Measurements from ENCODE around the gene KDELR3.

GRCh38 chr22:38440747-38441350, 27.0 kb upstream of the KDELR3 start:
- no peak for TF ChIP-seq RCOR1 (conservative IDR thresholded peaks at IDR 0.05; ENCODE audit: low read depth, low read length)
- no peak for TF ChIP-seq PRDM15 (CRISPR knock-in tag; IDR thresholded peaks at IDR 0.05)
